NCI-H1694 (cell line): ENCODE data around the gene KRTAP22-2.

Experiments used
- DNase-seq: peaks from one replicate; lab custom pipeline; 2025; lab: John Stamatoyannopoulos, UW

The KRTAP22-2 gene

GRCh38 chr21:30590297-30590696, at the start of gene KRTAP22-2:
Gene KRTAP22-2 (minus strand): TSS chr21:30590397.
- DNase-seq = no peak

GRCh38 chr21:30638686-30639085, 48.5 kb upstream of the KRTAP22-2 start:
- no peak for DNase-seq

- no peak for DNase-seq
These were observed 44.7 kb upstream of the KRTAP22-2 start, which contains the start of gene KRTAP20-2 for GRCh38 chr21:30634906-30635305. Gene KRTAP20-2 (plus strand): TSS chr21:30635206. CDS start chr21:30635264, 58 bp downstream.

GRCh38 chr21:30629200-30629599, 39.0 kb upstream of the KRTAP22-2 start:
- no peak for DNase-seq

- DNase-seq = no peak
These were observed 37.9 kb upstream of the KRTAP22-2 start for GRCh38 chr21:30628109-30628508.

GRCh38 chr21:30625449-30626165, 35.4 kb upstream of the KRTAP22-2 start:
- no peak for DNase-seq

GRCh38 chr21:30623362-30623761, 33.2 kb upstream of the KRTAP22-2 start:
- no peak for DNase-seq

GRCh38 chr21:30620522-30620921, 30.3 kb upstream of the KRTAP22-2 start, which contains the start of gene KRTAP20-4:
Gene KRTAP20-4 (plus strand): TSS chr21:30620627.
- DNase-seq = no peak

- no peak for DNase-seq
These were observed 29.9 kb upstream of the KRTAP22-2 start for GRCh38 chr21:30620080-30620479.

GRCh38 chr21:30616125-30616524, 25.9 kb upstream of the KRTAP22-2 start, which contains the start of gene KRTAP20-1:
Gene KRTAP20-1 (plus strand): TSS chr21:30616425. CDS start chr21:30616455, 30 bp downstream.
- no peak for DNase-seq

- no peak for DNase-seq
These were observed 25.0 kb upstream of the KRTAP22-2 start for GRCh38 chr21:30615199-30615598.

GRCh38 chr21:30613836-30614235, 23.6 kb upstream of the KRTAP22-2 start, which contains the start of gene KRTAP6-1:
Gene KRTAP6-1 (minus strand): TSS chr21:30613930. CDS start chr21:30613904, 26 bp downstream.
- no peak for DNase-seq

- no peak for DNase-seq
These were observed 21.9 kb upstream of the KRTAP22-2 start for GRCh38 chr21:30612132-30612531.

GRCh38 chr21:30605968-30606367, 15.8 kb upstream of the KRTAP22-2 start:
- no peak for DNase-seq

GRCh38 chr21:30600787-30601186, 10.6 kb upstream of the KRTAP22-2 start, which contains the start of gene KRTAP22-1:
Gene KRTAP22-1 (plus strand): TSS chr21:30601087.
- no peak for DNase-seq

GRCh38 chr21:30598802-30599201, 8.6 kb upstream of the KRTAP22-2 start, which contains the start of gene KRTAP6-2:
Gene KRTAP6-2 (minus strand): TSS chr21:30598902. CDS start chr21:30598874, 28 bp downstream.
- no peak for DNase-seq

- no peak for DNase-seq
These were observed 1.9 kb upstream of the KRTAP22-2 start, which contains the start of gene KRTAP6-3 for GRCh38 chr21:30592140-30592539. Gene KRTAP6-3 (plus strand): TSS chr21:30592440. CDS start chr21:30592446, 6 bp downstream.

- DNase-seq = no peak
These were observed 7.3 kb downstream of the KRTAP22-2 start for GRCh38 chr21:30582870-30583269.

- DNase-seq = no peak
These were observed 10.1 kb downstream of the KRTAP22-2 start for GRCh38 chr21:30580132-30580531.

GRCh38 chr21:30579346-30579745, 10.9 kb downstream of the KRTAP22-2 start:
- DNase-seq = no peak

- no peak for DNase-seq
These were observed 12.4 kb downstream of the KRTAP22-2 start for GRCh38 chr21:30577766-30578165.

- DNase-seq = no peak
These were observed 22.6 kb downstream of the KRTAP22-2 start for GRCh38 chr21:30567617-30568016.

- DNase-seq = no peak
These were observed 26.6 kb downstream of the KRTAP22-2 start for GRCh38 chr21:30563630-30564029.
